Activated CD4-positive, alpha-beta T cell treated with anti-CD3 and anti-CD28 coated beads for 4 hours (primary cell): ENCODE data around the gene ZNF536.
"Not testable (repeated sequence)": the region's sequence is repeated elsewhere in the genome, so short reads cannot be mapped to it uniquely, and the experiment has no call there.

Experiments used
- DNase-seq, 2 donors: peaks; one replicate each; pipeline ENCODE4 v3.0.0-alpha.2; 2020

ZNF536 gene

GRCh38 chr19:30420881-30421280, 48.7 kb downstream of the ZNF536 start:
- DNase-seq = no peak

- DNase-seq = no peak
These were observed 49.4 kb downstream of the ZNF536 start for GRCh38 chr19:30421571-30421970.

- no peak for DNase-seq
These were observed 51.3 kb downstream of the ZNF536 start for GRCh38 chr19:30423481-30423880.

- DNase-seq = no peak
These were observed 54.0 kb downstream of the ZNF536 start for GRCh38 chr19:30425885-30426838.

GRCh38 chr19:30426864-30427263, 54.7 kb downstream of the ZNF536 start:
- DNase-seq = no peak

- DNase-seq = no peak
These were observed 56.0 kb downstream of the ZNF536 start for GRCh38 chr19:30428092-30428680.

- no peak for DNase-seq
These were observed 56.7 kb downstream of the ZNF536 start for GRCh38 chr19:30428844-30429243.

- no peak for DNase-seq
These were observed 58.1 kb downstream of the ZNF536 start for GRCh38 chr19:30430206-30430734.

- no peak for DNase-seq
These were observed 59.4 kb downstream of the ZNF536 start for GRCh38 chr19:30431591-30431990.

- DNase-seq = no peak
These were observed 62.8 kb downstream of the ZNF536 start for GRCh38 chr19:30434797-30435594.

GRCh38 chr19:30437869-30438268, 65.7 kb downstream of the ZNF536 start:
- no peak for DNase-seq

- no peak for DNase-seq
These were observed 67.1 kb downstream of the ZNF536 start for GRCh38 chr19:30439310-30439709.

GRCh38 chr19:30441011-30441410, 68.8 kb downstream of the ZNF536 start:
- DNase-seq = no peak

GRCh38 chr19:30442674-30443073, 70.5 kb downstream of the ZNF536 start:
- DNase-seq = no peak

- DNase-seq = no peak
These were observed 71.5 kb downstream of the ZNF536 start for GRCh38 chr19:30443531-30444252.

- DNase-seq = no peak
These were observed 72.1 kb downstream of the ZNF536 start for GRCh38 chr19:30444253-30444671.

GRCh38 chr19:30444686-30445232, 72.6 kb downstream of the ZNF536 start:
- DNase-seq = no peak

GRCh38 chr19:30445385-30445784, 73.2 kb downstream of the ZNF536 start:
- no peak for DNase-seq

- DNase-seq = not testable (repeated sequence)
These were observed 73.9 kb downstream of the ZNF536 start for GRCh38 chr19:30446120-30446519.

GRCh38 chr19:30446850-30447552, 74.8 kb downstream of the ZNF536 start:
- no peak for DNase-seq

GRCh38 chr19:30447553-30447870, 75.3 kb downstream of the ZNF536 start:
- DNase-seq = no peak
